Stimulated activated effector memory CD8-positive, alpha-beta T cell treated with anti-CD3 and anti-CD28 coated beads, Interleukin-12 subunit alpha, Interleukin-12 subunit beta, amount 100 ng/mL, for 72 hours (primary cell): ENCODE measurements around the gene SEMA4F.
"Not testable (repeated sequence)": the region's sequence is repeated elsewhere in the genome, so short reads cannot be mapped to it uniquely, and the experiment has no call there.

ENCODE experiments used
- ATAC-seq: fragments of 150-1000 bp; cut with Tn5 transposase; 2 replicates; pipeline ENCODE4 v1.10.0; 2021
- DNase-seq, 2 donors: peaks; one replicate each; pipeline ENCODE4 v3.0.0; 2021 to 2022; ENCODE audit warnings: low spot score in 2 of 2
- H3K27ac Mint-ChIP-seq: one replicate; pipeline ENCODE4 v1.8.0; 2022; ENCODE audit warnings: mild to moderate bottlenecking, mixed read lengths
- H3K36me3 Mint-ChIP-seq: one replicate; pipeline ENCODE4 v1.8.0; 2022; ENCODE audit warnings: mild to moderate bottlenecking, mixed read lengths
- H3K4me1 Mint-ChIP-seq: one replicate; pipeline ENCODE4 v1.8.0; 2022; ENCODE audit warnings: mixed read lengths
- H3K4me3 Mint-ChIP-seq: one replicate; pipeline ENCODE4 v1.8.0; 2022; ENCODE audit warnings: mild to moderate bottlenecking, mixed read lengths
- H3K9me3 Mint-ChIP-seq: one replicate; pipeline ENCODE4 v1.8.0; 2022; ENCODE audit warnings: mixed read lengths

The SEMA4F gene

GRCh38 chr2:74653985-74654882, at the start of gene SEMA4F:
SEMA4F (plus strand) TSS chr2:74654247; CDS start chr2:74654377, 130 bp downstream.
- peak; percentile 86 to 98 for DNase-seq
- H3K36me3 Mint-ChIP-seq = peaks cover 6% of the 10 kb centered on the region
- H3K4me1 Mint-ChIP-seq = peaks cover 14% of the 10 kb centered on the region
- peak within 1 kb of the TSS; percentile 76 for H3K4me3 Mint-ChIP-seq
- H3K9me3 Mint-ChIP-seq = no peaks in the 10 kb centered on the region
- H3K27ac Mint-ChIP-seq = peak within 1 kb of the TSS; percentile 67
- peak; percentile 99 for ATAC-seq

- Mint-ChIP-seq H3K4me3 (no peak overlapping the region), H3K4me1 (peaks cover 14% of the 10 kb centered on the region), H3K27ac (no peak overlapping the region), H3K9me3 (no peaks in the 10 kb centered on the region), H3K36me3 (no peaks in the 10 kb centered on the region)
- ATAC-seq (no peak), DNase-seq (no peak)
Measured at GRCh38 chr2:74606927-74607326, 47.1 kb upstream of the SEMA4F start.

- ATAC-seq (no peak), DNase-seq (no peak)
- H3K36me3 Mint-ChIP-seq = no peaks in the 10 kb centered on the region
- H3K9me3 Mint-ChIP-seq = no peaks in the 10 kb centered on the region
- no peak overlapping the region for H3K4me3 Mint-ChIP-seq
- H3K4me1 Mint-ChIP-seq = no peaks in the 10 kb centered on the region
- H3K27ac Mint-ChIP-seq = no peak overlapping the region
Measured at GRCh38 chr2:74617122-74617521, 36.9 kb upstream of the SEMA4F start.

GRCh38 chr2:74618410-74619083, 35.5 kb upstream of the SEMA4F start:
- no peak for DNase-seq
- no peaks in the 10 kb centered on the region for H3K4me1 Mint-ChIP-seq
- H3K4me3 Mint-ChIP-seq = no peak overlapping the region
- H3K27ac Mint-ChIP-seq = no peak overlapping the region
- H3K9me3 Mint-ChIP-seq = no peaks in the 10 kb centered on the region
- ATAC-seq = no peak
- H3K36me3 Mint-ChIP-seq = no peaks in the 10 kb centered on the region

- H3K27ac Mint-ChIP-seq = no peak overlapping the region
- ATAC-seq = no peak
- no peaks in the 10 kb centered on the region for H3K4me1 Mint-ChIP-seq
- DNase-seq = no peak
- no peak overlapping the region for H3K4me3 Mint-ChIP-seq
- H3K36me3 Mint-ChIP-seq = no peaks in the 10 kb centered on the region
- H3K9me3 Mint-ChIP-seq = no peaks in the 10 kb centered on the region
Measured at GRCh38 chr2:74619651-74620297, 34.3 kb upstream of the SEMA4F start.

- no peaks in the 10 kb centered on the region for H3K4me1 Mint-ChIP-seq
- no peaks in the 10 kb centered on the region for H3K36me3 Mint-ChIP-seq
- DNase-seq (no peak), ATAC-seq (no peak)
- H3K4me3 Mint-ChIP-seq = no peak overlapping the region
- H3K9me3 Mint-ChIP-seq = no peaks in the 10 kb centered on the region
- H3K27ac Mint-ChIP-seq = no peak overlapping the region
Measured at GRCh38 chr2:74620671-74621070, 33.4 kb upstream of the SEMA4F start.

- Mint-ChIP-seq H3K4me3 (no peak overlapping the region), H3K36me3 (no peaks in the 10 kb centered on the region), H3K27ac (no peak overlapping the region), H3K9me3 (no peaks in the 10 kb centered on the region), H3K4me1 (no peaks in the 10 kb centered on the region)
- DNase-seq = no peak
- ATAC-seq = no peak
Measured at GRCh38 chr2:74625658-74626425, 28.2 kb upstream of the SEMA4F start.

- no peak for DNase-seq
- ATAC-seq = no peak
- H3K4me1 Mint-ChIP-seq = no peaks in the 10 kb centered on the region
- H3K9me3 Mint-ChIP-seq = no peaks in the 10 kb centered on the region
- no peaks in the 10 kb centered on the region for H3K36me3 Mint-ChIP-seq
- no peak overlapping the region for H3K4me3 Mint-ChIP-seq
- H3K27ac Mint-ChIP-seq = no peak overlapping the region
Measured at GRCh38 chr2:74628538-74629105, 25.4 kb upstream of the SEMA4F start.

GRCh38 chr2:74630454-74630853, 23.6 kb upstream of the SEMA4F start:
- H3K4me1 Mint-ChIP-seq, H3K4me3 Mint-ChIP-seq, H3K27ac Mint-ChIP-seq: not testable (repeated sequence)

GRCh38 chr2:74632209-74632938, 21.7 kb upstream of the SEMA4F start:
- no peak for ATAC-seq
- no peak for DNase-seq
- no peak overlapping the region for H3K4me3 Mint-ChIP-seq
- H3K36me3 Mint-ChIP-seq = no peaks in the 10 kb centered on the region
- H3K4me1 Mint-ChIP-seq = no peaks in the 10 kb centered on the region
- H3K9me3 Mint-ChIP-seq = no peaks in the 10 kb centered on the region
- no peak overlapping the region for H3K27ac Mint-ChIP-seq

More at GRCh38 chr2:74630454-74630853, 23.6 kb upstream of the SEMA4F start:
- DNase-seq, ATAC-seq, H3K36me3 Mint-ChIP-seq, H3K9me3 Mint-ChIP-seq: not testable (repeated sequence)

GRCh38 chr2:74632939-74633312, 21.1 kb upstream of the SEMA4F start:
- no peak overlapping the region for H3K27ac Mint-ChIP-seq
- DNase-seq (no peak), ATAC-seq (no peak)
- no peaks in the 10 kb centered on the region for H3K9me3 Mint-ChIP-seq
- H3K4me3 Mint-ChIP-seq = no peak overlapping the region
- H3K36me3 Mint-ChIP-seq = no peaks in the 10 kb centered on the region
- H3K4me1 Mint-ChIP-seq = no peaks in the 10 kb centered on the region

- Mint-ChIP-seq H3K4me3 (no peak overlapping the region), H3K36me3 (no peaks in the 10 kb centered on the region), H3K4me1 (no peaks in the 10 kb centered on the region), H3K9me3 (no peaks in the 10 kb centered on the region), H3K27ac (no peak overlapping the region)
- ATAC-seq (no peak), DNase-seq (no peak)
Measured at GRCh38 chr2:74639550-74639949, 14.5 kb upstream of the SEMA4F start.

- no peaks in the 10 kb centered on the region for H3K36me3 Mint-ChIP-seq
- H3K9me3 Mint-ChIP-seq = no peaks in the 10 kb centered on the region
- no peaks in the 10 kb centered on the region for H3K4me1 Mint-ChIP-seq
- no peak for ATAC-seq
- DNase-seq = no peak
- H3K27ac Mint-ChIP-seq = no peak overlapping the region
- no peak overlapping the region for H3K4me3 Mint-ChIP-seq
Measured at GRCh38 chr2:74645344-74645743, 8.7 kb upstream of the SEMA4F start.

- H3K4me1 Mint-ChIP-seq = no peaks in the 10 kb centered on the region
- no peak overlapping the region for H3K4me3 Mint-ChIP-seq
- ATAC-seq (no peak), DNase-seq (no peak)
- no peaks in the 10 kb centered on the region for H3K36me3 Mint-ChIP-seq
- no peak overlapping the region for H3K27ac Mint-ChIP-seq
- no peaks in the 10 kb centered on the region for H3K9me3 Mint-ChIP-seq
Measured at GRCh38 chr2:74646201-74646600, 7.8 kb upstream of the SEMA4F start.
